GM12878 (cell line): ENCODE results near the gene SOX30.

Experiments
- DPF2 ChIP-seq: fragments of 450-650 bp; IDR thresholded peaks from 2 replicates; pipeline ENCODE4 v1.6.1; 2017; ENCODE audit warnings: mild to moderate bottlenecking
- POLR2A ChIP-seq: IDR thresholded peaks from 2 replicates; pipeline ENCODE4 v1.6.1; 2011; ENCODE audit warnings: low read depth, mild to moderate bottlenecking, low read length
- REST ChIP-seq: IDR thresholded peaks from 2 replicates; pipeline ENCODE4 v1.6.1; 2012; ENCODE audit warnings: mild to moderate bottlenecking, low read depth, low read length
- TAF1 ChIP-seq: IDR thresholded peaks from 2 replicates; pipeline ENCODE4 v1.6.1; 2011; ENCODE audit warnings: mild to moderate bottlenecking, low read depth, low read length, borderline replicate concordance
- TF ChIP-seq, protein P1 (sequence below), 3 experiments: IDR thresholded peaks in 2 of 3; conservative IDR thresholded peaks in 1 of 3; 2 replicates each; pipeline ENCODE4 v1.5.1; 2011; ENCODE audit warnings: low read depth in 3 of 3, low read length in 3 of 3, mild to moderate bottlenecking in 3 of 3, control low read depth in 2 of 3, moderate library complexity in 2 of 3, inconsistent platforms in 1 of 3, mixed read lengths in 1 of 3; ENCODE audit not compliant: control insufficient read depth in 2 of 3, insufficient read depth in 1 of 3; ENCODE audit errors: extremely low read depth in 1 of 3

GRCh38 chr5:157626831-157627230 is 25.4 kb downstream of the SOX30 start:
- TF ChIP-seq, protein P1, sequence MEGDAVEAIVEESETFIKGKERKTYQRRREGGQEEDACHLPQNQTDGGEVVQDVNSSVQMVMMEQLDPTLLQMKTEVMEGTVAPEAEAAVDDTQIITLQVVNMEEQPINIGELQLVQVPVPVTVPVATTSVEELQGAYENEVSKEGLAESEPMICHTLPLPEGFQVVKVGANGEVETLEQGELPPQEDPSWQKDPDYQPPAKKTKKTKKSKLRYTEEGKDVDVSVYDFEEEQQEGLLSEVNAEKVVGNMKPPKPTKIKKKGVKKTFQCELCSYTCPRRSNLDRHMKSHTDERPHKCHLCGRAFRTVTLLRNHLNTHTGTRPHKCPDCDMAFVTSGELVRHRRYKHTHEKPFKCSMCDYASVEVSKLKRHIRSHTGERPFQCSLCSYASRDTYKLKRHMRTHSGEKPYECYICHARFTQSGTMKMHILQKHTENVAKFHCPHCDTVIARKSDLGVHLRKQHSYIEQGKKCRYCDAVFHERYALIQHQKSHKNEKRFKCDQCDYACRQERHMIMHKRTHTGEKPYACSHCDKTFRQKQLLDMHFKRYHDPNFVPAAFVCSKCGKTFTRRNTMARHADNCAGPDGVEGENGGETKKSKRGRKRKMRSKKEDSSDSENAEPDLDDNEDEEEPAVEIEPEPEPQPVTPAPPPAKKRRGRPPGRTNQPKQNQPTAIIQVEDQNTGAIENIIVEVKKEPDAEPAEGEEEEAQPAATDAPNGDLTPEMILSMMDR (IDR thresholded peaks at IDR 0.05 in 2 of 3, conservative IDR thresholded peaks at IDR 0.05 in 1 of 3; ENCODE audit: control insufficient read depth in 2 of 3, extremely low read depth in 1 of 3, insufficient read depth in 1 of 3, low read depth in 3 of 3, low read length in 3 of 3), result no peak
- TF ChIP-seq POLR2A (no peak), REST (no peak), TAF1 (no peak), DPF2 (no peak)
